PC-3 (cell line): Measurements from ENCODE around the gene MSANTD7. TPM values are rescaled to one million over a fixed set of nuclear protein-coding genes. Genes with fewer than 3 reads are reported as not detected.

Source experiments
- ATAC-seq: fragments of 200-7000 bp; cut with Tn5 transposase; 2 replicates; pipeline ENCODE4 v1.9.1; 2020; ENCODE audit warnings: mild to moderate bottlenecking, moderate library complexity
- BruUV-seq: library from RNA; stranded (reverse); fragments of 400-500 nt; replicated peaks from 2 replicates; lab custom pipeline; 2021; lab: Mats Ljungman, UMichigan
- CTCF ChIA-PET: fragments of 300-600 bp; sonication (Branson Sonifier 250); formaldehyde crosslinking; loops from one replicate; lab custom pipeline; 2022; ENCODE audit warnings: antibody characterized with exemption; lab: Charles Lee
- POLR2A ChIA-PET: fragments of 300-600 bp; sonication (Branson Sonifier 250); formaldehyde crosslinking; loops from one replicate; lab custom pipeline; 2022; ENCODE audit warnings: antibody characterized with exemption; ENCODE audit not compliant: unreplicated experiment; lab: Charles Lee
- DNase-seq: peaks from one replicate; pipeline ENCODE4 v3.0.0-alpha.2; 2015
- H2AFZ ChIP-seq: fragments of 300-600 bp; sonication (generic); 2 replicates; pipeline ENCODE4 v1.6.0; 2016; ENCODE audit warnings: antibody characterized with exemption, low read length
- H3F3A ChIP-seq: fragments of 300-600 bp; sonication (generic); one replicate; pipeline ENCODE4 v1.6.0; 2017; ENCODE audit warnings: antibody characterized with exemption, low read length, control low read depth, mild to moderate bottlenecking; ENCODE audit not compliant: unreplicated experiment
- H3K27ac ChIP-seq: fragments of 300-600 bp; sonication (generic); 2 replicates; pipeline ENCODE4 v1.5.1; 2016; ENCODE audit warnings: mild to moderate bottlenecking, low read length
- H3K27me3 ChIP-seq: fragments of 300-600 bp; sonication (generic); 2 replicates; pipeline ENCODE4 v1.6.1; 2016; ENCODE audit warnings: low read length, mixed read lengths
- H3K36me3 ChIP-seq: fragments of 300-600 bp; sonication (generic); 2 replicates; pipeline ENCODE4 v1.6.1; 2016; ENCODE audit warnings: low read depth, mixed run types, low read length, mixed read lengths
- H3K4me1 ChIP-seq: fragments of 300-600 bp; sonication (generic); 2 replicates; pipeline ENCODE4 v1.5.1; 2016; ENCODE audit warnings: low read length; ENCODE audit not compliant: insufficient read depth
- H3K4me2 ChIP-seq: fragments of 300-600 bp; sonication (generic); 2 replicates; pipeline ENCODE4 v1.6.0; 2016; ENCODE audit warnings: low read length
- H3K4me3 ChIP-seq: fragments of 300-600 bp; sonication (generic); 2 replicates; pipeline ENCODE4 v1.5.1; 2016; ENCODE audit warnings: mild to moderate bottlenecking, low read length, mixed read lengths
- H3K79me2 ChIP-seq: fragments of 300-600 bp; sonication (generic); 2 replicates; pipeline ENCODE4 v1.6.1; 2017; ENCODE audit warnings: low read length, mixed read lengths
- H3K9ac ChIP-seq: fragments of 300-600 bp; sonication (generic); 2 replicates; pipeline ENCODE4 v1.6.0; 2016; ENCODE audit warnings: mild to moderate bottlenecking, low read length
- H3K9me2 ChIP-seq: fragments of 300-600 bp; sonication (generic); replicated peaks from 2 replicates; pipeline ENCODE4 v1.6.1; 2016; ENCODE audit warnings: mixed run types, low read length, mixed read lengths
- H3K9me3 ChIP-seq: fragments of 300-600 bp; sonication (generic); 2 replicates; pipeline ENCODE4 v1.6.1; 2016; ENCODE audit warnings: low read length, mixed read lengths
- H4K20me1 ChIP-seq: fragments of 300-600 bp; sonication (generic); 2 replicates; pipeline ENCODE4 v1.6.1; 2016; ENCODE audit warnings: low read length, mixed read lengths
- CTCF ChIP-seq: fragments of 300-600 bp; sonication (generic); conservative IDR thresholded peaks from 2 replicates; pipeline ENCODE4 v1.5.1; 2017; ENCODE audit warnings: antibody characterized with exemption, low read depth, mild to moderate bottlenecking, low read length
- EZH2 ChIP-seq: fragments of 300-600 bp; sonication (generic); IDR thresholded peaks from one replicate; pipeline ENCODE4 v1.6.1; 2017; ENCODE audit warnings: antibody characterized with exemption, mild to moderate bottlenecking, low read length; ENCODE audit not compliant: unreplicated experiment
- EZH2phosphoT487 ChIP-seq: fragments of 300-600 bp; sonication (generic); IDR thresholded peaks from 2 replicates; pipeline ENCODE4 v1.6.1; 2018; ENCODE audit warnings: mild to moderate bottlenecking, antibody characterized with exemption, low read length, borderline replicate concordance
- intact Hi-C: fragments of 100-400 bp; cut with micrococcal nuclease; formaldehyde crosslinking; loops from 2 replicates; pipeline ENCODE4 v1.9.0; 2023
- total RNA-seq: library from RNA; depleted of rRNA; stranded (reverse); fragments of >200 nt; gene quantifications from 2 replicates; pipeline ENCODE4 v1.2.3, GENCODE V29; 2014

Gene MSANTD7
- total RNA-seq, 1 experiment from 2014 or later = 10.7 TPM

GRCh38 chr10:14820010-14820774 is 17.9 kb upstream of the MSANTD7 start:
- CTCF ChIA-PET = no interaction called here
- intact Hi-C loops = loop anchor here (2.0 to 5.0 kb wide), 5 partner anchors 37 to 693 kb away; no protein-coding TSS in a partner anchor
- POLR2A ChIA-PET = interaction anchor here (0.6 kb wide), 1 partner anchor 47 kb away, joined by 3 read pairs; no protein-coding TSS in a partner anchor
- peaks cover 19% of the 10 kb centered on the region for H3K4me1 ChIP-seq
- H2AFZ ChIP-seq = no peak overlapping the region
- no peaks in the 10 kb centered on the region for H3K9me3 ChIP-seq
- DNase-seq (peak; percentile 81), ATAC-seq (peak; percentile 93)
- H3F3A ChIP-seq = no peaks in the 10 kb centered on the region
- no peaks in the 10 kb centered on the region for H4K20me1 ChIP-seq
- no peak overlapping the region for H3K4me3 ChIP-seq
- no peaks in the 10 kb centered on the region for H3K79me2 ChIP-seq
- no peaks in the 10 kb centered on the region for H3K27me3 ChIP-seq
- no TSS peak for BruUV-seq
- peak overlapping the region; percentile 70 for H3K27ac ChIP-seq
- TF ChIP-seq CTCF (0 out of 2 replicates have a peak, but pooled peaks have one; percentile 12), EZH2phosphoT487 (no peak)
- peak overlapping the region; percentile 40 for H3K9ac ChIP-seq
- H3K9me2 ChIP-seq = no peaks in the 10 kb centered on the region
- no peaks in the 10 kb centered on the region for H3K36me3 ChIP-seq
- H3K4me2 ChIP-seq = peak overlapping the region; percentile 27

GRCh38 chr10:14820775-14821154 is 17.3 kb upstream of the MSANTD7 start:
- Histone ChIP-seq H3K27ac (peak overlapping the region; percentile 70), H3K4me2 (no peak overlapping the region), H3K4me3 (no peak overlapping the region), H3K27me3 (no peaks in the 10 kb centered on the region), H4K20me1 (no peaks in the 10 kb centered on the region), H3K9me3 (no peaks in the 10 kb centered on the region), H3K79me2 (no peaks in the 10 kb centered on the region), H2AFZ (no peak overlapping the region), H3K9ac (peak overlapping the region; percentile 40), H3K9me2 (no peaks in the 10 kb centered on the region), H3K36me3 (no peaks in the 10 kb centered on the region), H3F3A (no peaks in the 10 kb centered on the region), H3K4me1 (peaks cover 19% of the 10 kb centered on the region)
- intact Hi-C loops = loop anchor here (2.0 to 5.0 kb wide), 5 partner anchors 38 to 693 kb away; no protein-coding TSS in a partner anchor
- ChIA-PET CTCF (no interaction called here), POLR2A (no interaction called here)
- BruUV-seq = no TSS peak
- DNase-seq = no peak
- TF ChIP-seq EZH2 (no peak), CTCF (no peak), EZH2phosphoT487 (no peak)
- no peak for ATAC-seq
